ENCODE measurements around the gene KIF14. TPM values are rescaled to one million over a fixed set of nuclear protein-coding genes. Genes with fewer than 3 reads are reported as not detected.

KIF14 gene
- total RNA-seq, 1 donor from 2014 or later = 60.2 TPM

DNA sequence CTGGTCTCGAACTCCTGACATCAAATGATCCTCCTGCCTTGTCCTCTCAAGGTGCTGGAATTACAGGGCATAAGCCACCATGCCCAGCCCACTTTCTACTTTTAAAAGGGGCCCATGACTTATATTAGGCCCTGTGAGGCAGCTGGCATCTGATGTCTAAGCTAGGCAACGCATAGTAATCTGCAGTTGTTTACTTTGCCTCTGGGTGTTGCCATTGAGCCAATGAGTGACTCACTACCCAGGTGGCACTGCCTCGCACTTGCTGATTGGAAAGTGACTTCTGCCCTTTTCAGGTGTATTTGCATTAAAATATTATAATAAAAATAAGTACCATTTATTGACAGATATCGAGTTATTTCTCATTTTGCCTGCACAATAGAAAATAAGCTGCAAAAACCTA is 84.9 kb downstream of the KIF14 start:
- Histone ChIP-seq H4K20me1 (ENCODE audit: low read depth) (no peaks in the 10 kb centered on the region), H3K4me2 (no peak overlapping the region), H3K4me3 (no peak overlapping the region), H3K27ac (no peak overlapping the region), H3F3A (ENCODE audit: low read depth) (no peaks in the 10 kb centered on the region), H3K9me3 (ENCODE audit: low read depth) (no peaks in the 10 kb centered on the region), H3K9ac (no peak overlapping the region), H3K36me3 (no peaks in the 10 kb centered on the region), H3K27me3 (no peaks in the 10 kb centered on the region), H3K4me1 (peaks cover 3% of the 10 kb centered on the region), H2AFZ (replicated peaks) (no peak overlapping the region), H3K79me2 (ENCODE audit: low read depth) (no peaks in the 10 kb centered on the region)
- no peak overlapping the region for H3K27ac Mint-ChIP-seq
- H3K9me3 Mint-ChIP-seq = no peaks in the 10 kb centered on the region
- H3K27me3 Mint-ChIP-seq (ENCODE audit: insufficient read depth, low read depth) = peaks cover 8% of the 10 kb centered on the region
- no peak overlapping the region for H3K4me3 Mint-ChIP-seq
- TF ChIP-seq EZH2 (IDR thresholded peaks at IDR 0.05) = no peak
- no peak for TF ChIP-seq EZH2phosphoT487 (IDR thresholded peaks at IDR 0.05)
- TF ChIP-seq, protein P1, sequence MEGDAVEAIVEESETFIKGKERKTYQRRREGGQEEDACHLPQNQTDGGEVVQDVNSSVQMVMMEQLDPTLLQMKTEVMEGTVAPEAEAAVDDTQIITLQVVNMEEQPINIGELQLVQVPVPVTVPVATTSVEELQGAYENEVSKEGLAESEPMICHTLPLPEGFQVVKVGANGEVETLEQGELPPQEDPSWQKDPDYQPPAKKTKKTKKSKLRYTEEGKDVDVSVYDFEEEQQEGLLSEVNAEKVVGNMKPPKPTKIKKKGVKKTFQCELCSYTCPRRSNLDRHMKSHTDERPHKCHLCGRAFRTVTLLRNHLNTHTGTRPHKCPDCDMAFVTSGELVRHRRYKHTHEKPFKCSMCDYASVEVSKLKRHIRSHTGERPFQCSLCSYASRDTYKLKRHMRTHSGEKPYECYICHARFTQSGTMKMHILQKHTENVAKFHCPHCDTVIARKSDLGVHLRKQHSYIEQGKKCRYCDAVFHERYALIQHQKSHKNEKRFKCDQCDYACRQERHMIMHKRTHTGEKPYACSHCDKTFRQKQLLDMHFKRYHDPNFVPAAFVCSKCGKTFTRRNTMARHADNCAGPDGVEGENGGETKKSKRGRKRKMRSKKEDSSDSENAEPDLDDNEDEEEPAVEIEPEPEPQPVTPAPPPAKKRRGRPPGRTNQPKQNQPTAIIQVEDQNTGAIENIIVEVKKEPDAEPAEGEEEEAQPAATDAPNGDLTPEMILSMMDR (IDR thresholded peaks at IDR 0.05) = peak; percentile 40
- H3K36me3 Mint-ChIP-seq = peaks cover 2% of the 10 kb centered on the region
- peaks cover 11% of the 10 kb centered on the region for H3K4me1 Mint-ChIP-seq
- DNase-seq (ENCODE audit: low spot score) = peak; percentile 31

DNA sequence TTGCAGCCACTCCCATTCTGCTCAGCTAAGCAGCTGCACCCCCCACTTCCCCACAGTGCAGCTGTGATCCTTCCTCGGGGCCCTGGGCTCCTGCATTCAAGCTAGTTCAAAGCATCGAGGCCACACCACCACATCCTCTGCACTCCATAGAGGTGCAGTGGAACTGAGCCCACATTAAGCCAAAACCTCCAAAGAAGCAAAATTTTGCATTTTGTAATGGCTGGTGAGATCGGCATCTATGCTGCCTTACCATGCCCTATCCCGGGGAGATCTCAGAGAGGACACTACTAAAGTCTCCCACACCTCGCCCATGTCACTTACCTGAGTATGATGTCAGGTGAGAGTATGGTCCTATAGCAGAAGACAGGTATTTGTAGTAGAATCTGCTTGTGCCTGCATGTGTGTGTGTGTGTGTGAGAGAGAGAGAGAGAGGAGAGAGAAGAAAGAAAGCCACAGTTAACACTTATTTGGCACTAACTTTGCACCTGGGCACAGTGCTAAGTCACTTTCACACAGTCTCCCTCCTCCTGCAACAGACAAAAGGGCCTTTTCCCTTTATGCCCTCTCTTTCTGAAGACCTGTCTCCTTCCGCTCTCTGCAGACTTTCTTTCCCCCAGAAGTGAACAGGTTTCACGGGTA is 89.8 kb downstream of the KIF14 start:
- Mint-ChIP-seq H3K4me1 (peaks cover 8% of the 10 kb centered on the region), H3K4me3 (no peak overlapping the region)
- H2AFZ ChIP-seq (replicated peaks) = peak overlapping the region; percentile 79

DNA sequence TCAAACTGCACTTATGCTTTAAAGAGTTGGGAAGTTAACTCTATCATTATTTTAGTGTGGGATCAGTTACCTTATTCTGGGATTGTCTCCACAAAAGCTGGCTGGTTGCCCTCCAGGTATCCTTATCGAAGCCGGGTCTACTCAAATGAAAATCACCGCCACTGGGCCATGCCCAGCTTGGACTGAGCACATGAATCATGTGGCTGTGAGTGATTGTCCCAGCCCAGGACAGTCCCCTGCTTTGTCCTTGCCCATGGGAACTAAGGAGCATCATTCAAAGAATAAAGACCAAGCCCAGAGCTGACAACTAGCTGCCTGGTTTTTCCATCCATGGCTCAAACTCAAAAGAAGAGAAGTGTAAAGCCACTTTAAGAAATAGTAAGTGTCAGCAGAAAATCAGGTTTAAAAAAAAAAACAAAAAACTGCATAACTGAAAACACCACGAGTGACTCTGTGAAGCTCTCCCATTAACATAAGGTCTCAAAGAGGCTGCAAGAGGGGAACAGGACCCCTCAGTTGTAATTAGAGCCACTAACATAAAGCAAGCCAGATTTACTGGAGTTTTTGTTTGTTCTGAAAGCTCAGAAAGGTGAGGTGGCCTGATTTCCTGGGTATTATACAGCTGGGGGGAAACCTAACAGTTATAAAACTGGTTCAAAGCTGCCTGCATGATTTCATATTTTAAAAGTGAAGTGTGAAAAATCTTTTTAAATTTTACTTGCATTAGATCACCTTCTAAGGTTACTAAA is 91.5 kb downstream of the KIF14 start:
- H3K4me2 ChIP-seq = no peak overlapping the region
- H3K9me3 ChIP-seq (ENCODE audit: low read depth) = no peaks in the 10 kb centered on the region
- peak overlapping the region; percentile 36 for H3K27ac Mint-ChIP-seq
- no peaks in the 10 kb centered on the region for H4K20me1 ChIP-seq (ENCODE audit: low read depth)
- H3K27me3 Mint-ChIP-seq (ENCODE audit: insufficient read depth, low read depth) = peaks cover 5% of the 10 kb centered on the region
- no peak overlapping the region for H2AFZ ChIP-seq (replicated peaks)
- H3K4me3 Mint-ChIP-seq = no peak overlapping the region
- peaks cover 11% of the 10 kb centered on the region for H3K4me1 Mint-ChIP-seq
- no peaks in the 10 kb centered on the region for H3K27me3 ChIP-seq
- H3K36me3 ChIP-seq = no peaks in the 10 kb centered on the region
- no peak overlapping the region for H3K27ac ChIP-seq
- H3K36me3 Mint-ChIP-seq = peaks cover 2% of the 10 kb centered on the region
- peaks cover 18% of the 10 kb centered on the region for H3K4me1 ChIP-seq
- H3K79me2 ChIP-seq (ENCODE audit: low read depth) = no peaks in the 10 kb centered on the region
- H3K4me3 ChIP-seq = no peak overlapping the region
- no peak overlapping the region for H3K9ac ChIP-seq
- DNase-seq (ENCODE audit: low spot score) = no peak
- TF ChIP-seq EZH2 (IDR thresholded peaks at IDR 0.05) = no peak
- TF ChIP-seq, protein P1 (IDR thresholded peaks at IDR 0.05) = no peak
- no peak for TF ChIP-seq EZH2phosphoT487 (IDR thresholded peaks at IDR 0.05)
- H3F3A ChIP-seq (ENCODE audit: low read depth) = no peaks in the 10 kb centered on the region
- no peaks in the 10 kb centered on the region for H3K9me3 Mint-ChIP-seq

More for the DNA sequence above, 89.8 kb downstream of the KIF14 start:
- peaks cover 2% of the 10 kb centered on the region for H3K36me3 Mint-ChIP-seq
- DNase-seq (ENCODE audit: low spot score) = no peak
- H3K9me3 Mint-ChIP-seq = no peaks in the 10 kb centered on the region
- H3K27me3 Mint-ChIP-seq (ENCODE audit: insufficient read depth, low read depth) = peaks cover 5% of the 10 kb centered on the region
- Histone ChIP-seq H3K27me3 (no peaks in the 10 kb centered on the region), H3K79me2 (ENCODE audit: low read depth) (no peaks in the 10 kb centered on the region), H4K20me1 (ENCODE audit: low read depth) (no peaks in the 10 kb centered on the region), H3K9me3 (ENCODE audit: low read depth) (no peaks in the 10 kb centered on the region), H3K9ac (no peak overlapping the region), H3K4me2 (no peak overlapping the region), H3K36me3 (no peaks in the 10 kb centered on the region), H3F3A (ENCODE audit: low read depth) (no peaks in the 10 kb centered on the region), H3K27ac (no peak overlapping the region), H3K4me1 (peaks cover 18% of the 10 kb centered on the region), H3K4me3 (no peak overlapping the region)
- no peak for TF ChIP-seq EZH2phosphoT487 (IDR thresholded peaks at IDR 0.05)
- TF ChIP-seq, protein P1 (IDR thresholded peaks at IDR 0.05) = no peak
- no peak for TF ChIP-seq EZH2 (IDR thresholded peaks at IDR 0.05)
- H3K27ac Mint-ChIP-seq = no peak overlapping the region

All from neural progenitor cell (in vitro differentiated cells).